ENCODE data around the gene ZNF317.

ZNF317 gene

GRCh38 chr19:9140159-9140874, at the start of gene ZNF317:
Gene ZNF317, plus strand, starts transcription at chr19:9140397. Its CDS starts 15,620 bp downstream, at chr19:9156017.
- FAIRE-seq: peak; percentile 83

- no peak for FAIRE-seq
Observed at GRCh38 chr19:9107375-9107774, 32.8 kb upstream of the ZNF317 start, which contains the start of gene OR7G2. Gene OR7G2, minus strand, starts transcription at chr19:9107475. Its CDS starts 4,232 bp downstream, at chr19:9103243.

GRCh38 chr19:9109959-9110358, 30.2 kb upstream of the ZNF317 start:
- no peak for FAIRE-seq

- no peak for FAIRE-seq
Observed at GRCh38 chr19:9115307-9115813, 24.8 kb upstream of the ZNF317 start, which contains the start of gene OR7G1. Gene OR7G1, minus strand, starts transcription at chr19:9115763. Its CDS starts 0 bp downstream, at chr19:9115763.

GRCh38 chr19:9116547-9116946, 23.6 kb upstream of the ZNF317 start:
- no peak for FAIRE-seq

- FAIRE-seq: no peak
Observed at GRCh38 chr19:9126900-9127405, 13.2 kb upstream of the ZNF317 start, which contains the start of gene OR7G3. Gene OR7G3, minus strand, starts transcription at chr19:9126950. Its CDS starts 0 bp downstream, at chr19:9126950.

- no peak for FAIRE-seq
Observed at GRCh38 chr19:9128171-9128570, 12.0 kb upstream of the ZNF317 start.

GRCh38 chr19:9130965-9131364, 9.2 kb upstream of the ZNF317 start:
- no peak for FAIRE-seq

- no peak for FAIRE-seq
Observed at GRCh38 chr19:9132422-9132821, 7.8 kb upstream of the ZNF317 start.

- FAIRE-seq: no peak
Observed at GRCh38 chr19:9139609-9140158, 513 bp upstream of the ZNF317 start.

GRCh38 chr19:9144920-9145319, 4.7 kb downstream of the ZNF317 start:
- FAIRE-seq: no peak

GRCh38 chr19:9146882-9147281, 6.7 kb downstream of the ZNF317 start:
- no peak for FAIRE-seq

- FAIRE-seq: no peak
Observed at GRCh38 chr19:9148697-9149096, 8.5 kb downstream of the ZNF317 start.

GRCh38 chr19:9149997-9150396, 9.8 kb downstream of the ZNF317 start:
- no peak for FAIRE-seq

GRCh38 chr19:9150650-9151049, 10.5 kb downstream of the ZNF317 start:
- no peak for FAIRE-seq

GRCh38 chr19:9151367-9151766, 11.2 kb downstream of the ZNF317 start:
- no peak for FAIRE-seq

- FAIRE-seq: no peak
Observed at GRCh38 chr19:9155591-9155990, 15.4 kb downstream of the ZNF317 start.

- no peak for FAIRE-seq
Observed at GRCh38 chr19:9156304-9156703, 16.1 kb downstream of the ZNF317 start.

GRCh38 chr19:9159891-9160290, 19.7 kb downstream of the ZNF317 start:
- FAIRE-seq: no peak

- FAIRE-seq: no peak
Observed at GRCh38 chr19:9161427-9161826, 21.2 kb downstream of the ZNF317 start.

- FAIRE-seq: no peak
Observed at GRCh38 chr19:9165261-9165660, 25.1 kb downstream of the ZNF317 start.

GRCh38 chr19:9166846-9167245, 26.6 kb downstream of the ZNF317 start:
- no peak for FAIRE-seq

- FAIRE-seq: no peak
Observed at GRCh38 chr19:9171393-9171991, 31.3 kb downstream of the ZNF317 start.

- no peak for FAIRE-seq
Observed at GRCh38 chr19:9175326-9175725, 35.1 kb downstream of the ZNF317 start.

Data from TTC549 (cell line).